DOHH2 (cell line): ENCODE results near the gene VPS4B.

Source experiments
- EZH2phosphoT487 ChIP-seq: fragments of 200-600 bp; sonication (generic); IDR thresholded peaks from 2 replicates; pipeline ENCODE4 v1.6.1; 2017; ENCODE audit warnings: borderline replicate concordance, mild to moderate bottlenecking, antibody characterized with exemption, low read length, moderate library complexity, mixed read lengths
- TF ChIP-seq, protein P1 (sequence below): fragments of 200-600 bp; sonication (generic); IDR thresholded peaks from one replicate; pipeline ENCODE4 v1.5.1; 2014; ENCODE audit warnings: antibody characterized with exemption, mild to moderate bottlenecking, low read depth, low read length; ENCODE audit not compliant: poor library complexity, severe bottlenecking

DNA sequence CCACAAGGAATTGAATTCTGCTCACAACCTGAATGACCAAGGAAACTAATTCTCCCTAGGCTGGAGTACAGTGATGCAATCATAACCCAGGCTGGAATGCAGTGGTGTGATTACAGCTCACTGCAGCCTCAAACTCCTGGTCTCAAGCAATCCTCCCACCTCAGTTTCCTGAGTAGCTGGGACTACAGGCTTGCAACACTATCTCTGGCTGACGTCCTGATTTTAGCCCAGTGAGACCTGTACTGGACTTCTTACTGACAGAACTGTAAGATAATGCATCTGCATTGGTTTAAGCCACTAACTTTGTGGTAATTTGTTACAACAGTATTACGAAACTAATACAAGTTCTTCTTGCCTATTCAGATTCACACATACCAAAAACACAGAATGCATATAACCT is 45.7 kb downstream of the VPS4B start:
- TF ChIP-seq, protein P1, sequence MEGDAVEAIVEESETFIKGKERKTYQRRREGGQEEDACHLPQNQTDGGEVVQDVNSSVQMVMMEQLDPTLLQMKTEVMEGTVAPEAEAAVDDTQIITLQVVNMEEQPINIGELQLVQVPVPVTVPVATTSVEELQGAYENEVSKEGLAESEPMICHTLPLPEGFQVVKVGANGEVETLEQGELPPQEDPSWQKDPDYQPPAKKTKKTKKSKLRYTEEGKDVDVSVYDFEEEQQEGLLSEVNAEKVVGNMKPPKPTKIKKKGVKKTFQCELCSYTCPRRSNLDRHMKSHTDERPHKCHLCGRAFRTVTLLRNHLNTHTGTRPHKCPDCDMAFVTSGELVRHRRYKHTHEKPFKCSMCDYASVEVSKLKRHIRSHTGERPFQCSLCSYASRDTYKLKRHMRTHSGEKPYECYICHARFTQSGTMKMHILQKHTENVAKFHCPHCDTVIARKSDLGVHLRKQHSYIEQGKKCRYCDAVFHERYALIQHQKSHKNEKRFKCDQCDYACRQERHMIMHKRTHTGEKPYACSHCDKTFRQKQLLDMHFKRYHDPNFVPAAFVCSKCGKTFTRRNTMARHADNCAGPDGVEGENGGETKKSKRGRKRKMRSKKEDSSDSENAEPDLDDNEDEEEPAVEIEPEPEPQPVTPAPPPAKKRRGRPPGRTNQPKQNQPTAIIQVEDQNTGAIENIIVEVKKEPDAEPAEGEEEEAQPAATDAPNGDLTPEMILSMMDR, result no peak
- no peak for TF ChIP-seq EZH2phosphoT487
